Keratinocyte (primary cell): Measurements from ENCODE around the gene PAQR7. TPM values are rescaled to one million over a fixed set of nuclear protein-coding genes. Genes with fewer than 3 reads are reported as not detected.

ENCODE experiments used
- DNase-seq: peaks from one replicate; pipeline ENCODE4 v3.0.0-alpha.2; 2011; ENCODE audit warnings: low read depth, missing footprints, low spot score
- FAIRE-seq: peaks from 2 replicates; lab custom pipeline; 2011; peaks lifted over from hg19 to GRCh38; lab: Jason Lieb, UNC
- H2AFZ ChIP-seq: 2 replicates; pipeline ENCODE4 v1.6.0; 2012; ENCODE audit warnings: low read length, control low read depth, inconsistent platforms; ENCODE audit not compliant: control insufficient read depth
- H3K27ac ChIP-seq: 2 replicates; pipeline ENCODE4 v1.5.1; 2011; ENCODE audit warnings: low read length; ENCODE audit not compliant: control insufficient read depth, insufficient read depth
- H3K27me3 ChIP-seq: 3 replicates; pipeline ENCODE4 v1.6.0; 2011; ENCODE audit warnings: low read length; ENCODE audit not compliant: control insufficient read depth, insufficient read depth; ENCODE audit errors: extremely low read depth
- H3K36me3 ChIP-seq, 2 experiments: 2 replicates in 1 of 2; 3 replicates in 1 of 2; pipeline ENCODE4 v1.5.1; 2011; ENCODE audit warnings: low read length in 2 of 2, mild to moderate bottlenecking in 1 of 2; ENCODE audit not compliant: control insufficient read depth in 2 of 2, insufficient read depth in 2 of 2; ENCODE audit errors: extremely low read depth in 1 of 2
- H3K4me1 ChIP-seq: 3 replicates; pipeline ENCODE4 v1.5.1; 2011; ENCODE audit warnings: low read length; ENCODE audit not compliant: control insufficient read depth, insufficient read depth; ENCODE audit errors: extremely low read depth
- H3K4me2 ChIP-seq: 3 replicates; pipeline ENCODE4 v1.6.0; 2011; ENCODE audit warnings: low read depth, low read length; ENCODE audit not compliant: control insufficient read depth, insufficient read depth; ENCODE audit errors: extremely low read depth
- H3K4me3 ChIP-seq, 3 experiments: fragments of 200-600 bp in 1 of 3; sonication (generic) in 1 of 3; 2 replicates in 2 of 3; 3 replicates in 1 of 3; pipeline ENCODE4 v1.5.1; 2011 to 2016; ENCODE audit warnings: low read length in 3 of 3, mild to moderate bottlenecking in 3 of 3, control low read depth in 2 of 3, inconsistent platforms in 1 of 3, low read depth in 1 of 3, mixed read lengths in 1 of 3, mixed run types in 1 of 3, moderate library complexity in 1 of 3; ENCODE audit not compliant: control insufficient read depth in 2 of 3, insufficient read depth in 2 of 3; ENCODE audit errors: extremely low read depth in 1 of 3
- H3K79me2 ChIP-seq: 2 replicates; pipeline ENCODE4 v1.6.0; 2012; ENCODE audit warnings: low read length; ENCODE audit not compliant: control insufficient read depth, insufficient read depth
- H3K9ac ChIP-seq: 3 replicates; pipeline ENCODE4 v1.6.0; 2011; ENCODE audit warnings: low read length; ENCODE audit not compliant: control insufficient read depth, insufficient read depth; ENCODE audit errors: extremely low read depth
- H3K9me1 ChIP-seq: 3 replicates; pipeline ENCODE4 v1.6.0; 2011; ENCODE audit warnings: low read length; ENCODE audit not compliant: control insufficient read depth, insufficient read depth; ENCODE audit errors: extremely low read depth
- H3K9me3 ChIP-seq: 2 replicates; pipeline ENCODE4 v1.5.1; 2012; ENCODE audit warnings: low read depth, low read length; ENCODE audit not compliant: control insufficient read depth
- H4K20me1 ChIP-seq: 3 replicates; pipeline ENCODE4 v1.6.0; 2011; ENCODE audit warnings: low read length; ENCODE audit not compliant: control insufficient read depth, insufficient read depth; ENCODE audit errors: extremely low read depth
- CTCF ChIP-seq, 3 experiments: IDR thresholded peaks in 1 of 3; conservative IDR thresholded peaks in 1 of 3; optimal IDR thresholded peaks in 1 of 3; 2 replicates in 2 of 3; 3 replicates in 1 of 3; pipeline versions ENCODE3 to v1.5.1; 2011; ENCODE audit warnings: low read length in 3 of 3, mild to moderate bottlenecking in 3 of 3, moderate library complexity in 2 of 3, control low read depth in 1 of 3, inconsistent platforms in 1 of 3; ENCODE audit not compliant: insufficient read depth in 2 of 3; ENCODE audit errors: extremely low read depth in 1 of 3
- EZH2 ChIP-seq: IDR thresholded peaks from one replicate; pipeline ENCODE4 v1.6.1; 2012; ENCODE audit warnings: inconsistent platforms, mild to moderate bottlenecking, low read length, moderate library complexity
- dilution Hi-C: fragments of 300-500 bp; cut with MboI; formaldehyde crosslinking; loops from one replicate; pipeline ENCODE4 v1.7.0; 2020; ENCODE audit warnings: low sequenced_read_pairs; ENCODE audit not compliant: extremely low pct_ligation_motif_present
- polyA plus RNA-seq, 5 experiments: library from polyadenylated mRNA; depleted of rRNA in 3 of 5; stranded (reverse) in 3 of 5; stranded (forward) in 1 of 5; unstranded in 1 of 5; fragments of >200 nt; gene quantifications; 1 replicate in 1 of 5; 2 replicates in 3 of 5; 3 replicates in 1 of 5; pipeline versions ENCODE4 v1.2.1 to v1.2.3, GENCODE V29; 2011 to 2012; ENCODE audit warnings: missing spikeins in 2 of 5, low read depth in 1 of 5, low replicate concordance in 1 of 5

The PAQR7 gene
- polyA plus RNA-seq, 1 donor (not counting 4 experiments of a cell fraction or from before 2014, with no cell fraction given) = 14.5 TPM

DNA sequence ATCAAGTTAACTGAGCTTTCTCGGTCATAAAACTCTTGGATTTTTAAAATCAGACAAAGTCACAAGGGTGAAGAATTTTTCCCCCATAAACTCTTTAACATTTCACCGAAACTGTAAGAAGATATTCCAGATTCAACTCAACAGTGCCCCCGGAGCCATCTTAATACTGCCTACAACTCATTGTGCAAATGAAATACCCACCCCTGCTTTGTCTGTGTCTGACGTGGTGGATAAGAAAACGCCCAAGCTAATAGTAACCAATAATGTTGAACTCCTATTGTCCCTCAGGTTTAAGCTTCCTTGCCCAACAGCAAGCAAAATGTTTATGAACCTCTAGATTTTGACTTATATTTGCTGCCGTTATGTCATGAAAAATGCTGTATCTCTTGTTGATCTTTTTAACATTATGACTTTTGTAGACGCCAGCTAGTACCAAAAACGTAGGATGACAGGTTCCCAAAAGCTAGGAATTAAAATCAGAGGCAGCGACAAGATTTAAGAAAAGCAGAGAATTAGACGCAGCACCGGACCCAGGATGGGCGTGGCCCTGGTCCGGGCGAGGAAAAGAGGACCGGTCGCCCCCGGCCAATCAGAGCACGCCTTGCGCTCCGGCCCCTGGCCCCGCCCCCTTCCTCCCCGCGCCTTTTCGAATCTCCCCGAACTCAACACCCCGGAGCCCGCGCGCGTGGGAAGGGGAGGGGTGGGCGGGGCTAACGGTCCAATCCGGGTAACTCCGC lies 29.6 kb upstream of the PAQR7 start:
- peaks cover 2% of the 10 kb centered on the region for H3K9me1 ChIP-seq

DNA sequence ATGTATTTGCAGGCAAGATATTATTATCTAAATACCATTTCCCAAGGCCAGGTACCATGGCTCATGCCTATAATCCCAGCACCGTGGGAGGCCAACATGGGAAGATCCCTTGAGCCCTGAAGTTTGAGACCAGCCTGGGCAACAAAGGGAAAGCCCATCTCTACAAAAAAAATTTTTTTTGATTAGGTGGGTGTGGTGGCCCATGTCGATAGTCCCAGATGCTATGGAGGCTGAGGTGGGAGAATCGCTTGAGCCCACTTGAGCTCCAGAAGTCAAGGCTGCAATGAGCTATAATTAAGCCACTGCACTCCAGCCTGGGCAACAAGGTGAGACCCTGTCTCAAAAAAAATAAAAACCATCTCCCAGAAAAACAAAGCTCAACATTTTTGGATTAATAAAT lies 28.5 kb upstream of the PAQR7 start:
- H3K4me2 ChIP-seq = peak overlapping the region; percentile 93
- no peak overlapping the region for H2AFZ ChIP-seq
- no peak overlapping the region for H3K9ac ChIP-seq
- no peaks in the 10 kb centered on the region for H3K9me3 ChIP-seq
- TF ChIP-seq CTCF (optimal IDR thresholded peaks at IDR 0.05 in 1 of 3, IDR thresholded peaks at IDR 0.05 in 1 of 3, conservative IDR thresholded peaks at IDR 0.05 in 1 of 3; ENCODE audit: extremely low read depth in 1 of 3, insufficient read depth in 2 of 3, low read length in 3 of 3) (no peak), EZH2 (no peak)
- H3K27me3 ChIP-seq = no peaks in the 10 kb centered on the region
- H3K27ac ChIP-seq = no peak overlapping the region
- H3K79me2 ChIP-seq = peaks cover 24% of the 10 kb centered on the region
- peaks cover 2% of the 10 kb centered on the region for H3K9me1 ChIP-seq
- FAIRE-seq (no peak), DNase-seq (no peak)
- peaks cover 10% of the 10 kb centered on the region for H3K4me1 ChIP-seq
- H4K20me1 ChIP-seq = no peaks in the 10 kb centered on the region
- dilution Hi-C loops = no loop called here
- H3K36me3 ChIP-seq = peaks cover 3 to 23% of the 10 kb centered on the region in 2 experiments
- H3K4me3 ChIP-seq = peak overlapping the region in 1 of 3 experiments; percentile 97

More for the DNA sequence above, 29.6 kb upstream of the PAQR7 start:
- H4K20me1 ChIP-seq = no peaks in the 10 kb centered on the region
- no peaks in the 10 kb centered on the region for H3K9me3 ChIP-seq
- H3K36me3 ChIP-seq = peaks cover 3 to 22% of the 10 kb centered on the region in 2 experiments
- H3K27me3 ChIP-seq = no peaks in the 10 kb centered on the region
- peak overlapping the region; percentile 93 for H3K4me2 ChIP-seq
- FAIRE-seq (peak; percentile 71), DNase-seq (no peak)
- TF ChIP-seq EZH2 (no peak), CTCF (optimal IDR thresholded peaks at IDR 0.05 in 1 of 3, IDR thresholded peaks at IDR 0.05 in 1 of 3, conservative IDR thresholded peaks at IDR 0.05 in 1 of 3; ENCODE audit: extremely low read depth in 1 of 3, insufficient read depth in 2 of 3, low read length in 3 of 3) (peak in 1 of 3 experiments; percentile 11)
- peak overlapping the region; percentile 87 for H3K27ac ChIP-seq
- H3K4me1 ChIP-seq = peaks cover 10% of the 10 kb centered on the region
- peak overlapping the region; percentile 64 to 97 (median 93) for H3K4me3 ChIP-seq
- dilution Hi-C loops = no loop called here
- H3K79me2 ChIP-seq = peaks cover 24% of the 10 kb centered on the region
- H2AFZ ChIP-seq = peak overlapping the region; percentile 87
- peak overlapping the region; percentile 82 for H3K9ac ChIP-seq
